ENCODE data around the gene LAYN.

Gene LAYN

DNA sequence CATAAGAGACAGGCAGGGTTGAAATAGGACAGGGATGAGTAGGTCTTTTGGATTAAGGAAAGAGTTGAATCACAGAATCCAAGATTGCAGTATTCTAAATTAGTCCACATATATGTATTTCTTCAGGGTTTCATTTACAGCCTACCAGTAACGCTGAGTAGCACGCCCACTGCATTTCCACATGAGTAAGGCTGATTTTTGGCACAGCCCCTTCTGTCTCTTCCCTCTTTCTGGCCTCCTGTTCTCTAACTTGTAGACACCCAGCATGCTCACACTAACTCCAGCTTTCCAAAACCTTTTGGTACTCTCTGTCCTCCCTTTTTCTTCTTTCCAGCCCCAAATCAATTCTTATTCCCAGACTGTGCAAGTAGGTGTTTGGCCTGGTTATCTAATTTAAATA is 58.0 kb downstream of the LAYN start:
- no peak for DNase-seq

DNA sequence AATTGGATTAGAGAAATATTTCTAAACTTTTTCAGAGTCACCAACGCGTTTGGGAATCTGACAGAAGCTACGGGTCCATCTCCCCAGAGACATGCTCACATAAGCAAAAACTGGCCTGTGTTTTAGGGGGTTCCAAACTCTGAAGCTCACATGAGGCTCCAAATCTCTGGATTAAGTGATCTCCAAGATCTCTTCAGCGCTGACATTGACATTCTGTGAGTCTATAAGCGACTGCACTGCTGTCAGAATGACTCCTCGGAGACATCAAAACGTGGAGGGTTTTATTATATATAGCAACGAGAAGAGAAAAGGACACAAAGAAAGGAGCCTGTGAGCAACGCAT is 61.1 kb downstream of the LAYN start:
- no peak for DNase-seq

DNA sequence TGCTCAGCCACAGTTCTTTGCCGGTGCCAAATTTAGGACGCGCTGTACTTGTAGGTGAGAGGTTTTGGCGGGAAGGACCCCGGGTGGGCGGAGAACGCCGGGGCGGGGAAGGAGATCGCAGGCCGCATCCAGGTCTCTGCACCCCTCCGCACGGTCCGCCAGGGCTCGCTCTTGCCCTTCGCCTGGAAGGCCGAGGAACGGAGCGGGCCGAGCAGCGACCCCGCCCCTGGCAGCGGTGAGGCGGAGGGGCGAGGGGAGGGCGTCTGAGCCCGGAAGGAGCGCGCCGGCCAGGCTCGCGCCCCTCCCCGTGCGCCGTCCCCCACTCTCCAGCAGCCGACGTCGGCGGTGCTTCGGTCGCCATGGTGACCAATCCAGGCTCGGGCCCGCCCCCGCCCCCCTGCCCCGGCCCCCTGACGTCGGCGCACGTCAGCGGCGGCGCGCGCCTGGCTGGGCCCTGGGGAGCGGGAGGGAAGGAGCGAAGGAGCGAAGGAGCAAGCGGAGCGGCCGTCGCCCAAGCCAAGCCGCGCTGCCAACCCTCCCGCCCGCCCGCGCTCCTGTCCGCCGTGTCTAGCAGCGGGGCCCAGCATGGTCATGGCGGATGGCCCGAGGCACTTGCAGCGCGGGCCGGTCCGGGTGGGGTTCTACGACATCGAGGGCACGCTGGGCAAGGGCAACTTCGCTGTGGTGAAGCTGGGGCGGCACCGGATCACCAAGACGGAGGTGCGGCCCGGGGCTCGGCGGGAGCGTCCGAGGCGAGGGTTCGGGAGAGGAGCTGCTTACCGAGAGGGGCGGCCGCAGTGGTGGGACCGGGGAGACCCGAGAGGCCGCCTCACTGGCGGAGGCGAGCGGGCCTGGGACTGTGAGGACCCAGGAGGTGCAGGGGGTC is 61.7 kb downstream of the LAYN start, which contains the start of gene SIK2:
Gene SIK2 (plus strand): TSS at position 471 of the 886 bp plus-strand sequence. CDS start 115 bp downstream, at position 586.
- peak; percentile 95 for DNase-seq

DNA sequence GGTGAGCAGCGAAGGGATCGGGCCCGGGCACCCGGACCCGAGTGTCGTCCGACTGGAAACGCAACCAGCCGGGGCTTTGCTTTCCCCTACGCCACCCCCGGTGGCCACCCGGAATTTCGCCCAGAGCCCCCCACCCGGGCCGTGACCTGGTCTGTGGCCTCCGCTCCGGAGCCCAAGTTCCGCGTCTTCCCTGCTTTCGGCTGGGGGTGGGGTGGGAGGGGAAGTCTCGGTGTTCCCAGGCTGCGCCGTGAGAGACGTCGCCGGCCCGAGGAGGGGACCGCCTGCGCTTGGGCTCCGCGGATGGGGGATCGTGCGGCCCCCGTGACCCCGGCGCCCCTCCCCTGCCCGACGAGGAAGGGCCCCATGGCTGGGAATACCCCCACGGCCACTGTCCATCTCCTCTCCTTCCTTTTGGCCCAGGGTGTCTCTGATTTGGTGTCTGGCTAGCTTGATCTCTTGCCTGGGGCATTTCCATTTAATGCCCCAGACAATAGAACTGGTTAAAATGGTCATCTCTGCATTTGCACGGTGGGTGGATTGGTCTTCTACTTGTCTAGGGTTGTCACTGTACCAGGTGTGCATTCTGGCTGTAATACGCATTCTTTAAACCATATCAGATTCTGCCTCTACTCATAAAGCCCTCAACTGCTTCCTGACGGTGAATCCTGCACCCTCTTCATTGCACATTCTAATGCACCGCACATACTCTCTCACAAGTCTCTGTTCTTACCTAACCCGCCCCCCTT is 62.5 kb downstream of the LAYN start:
- peak; percentile 23 for DNase-seq

DNA sequence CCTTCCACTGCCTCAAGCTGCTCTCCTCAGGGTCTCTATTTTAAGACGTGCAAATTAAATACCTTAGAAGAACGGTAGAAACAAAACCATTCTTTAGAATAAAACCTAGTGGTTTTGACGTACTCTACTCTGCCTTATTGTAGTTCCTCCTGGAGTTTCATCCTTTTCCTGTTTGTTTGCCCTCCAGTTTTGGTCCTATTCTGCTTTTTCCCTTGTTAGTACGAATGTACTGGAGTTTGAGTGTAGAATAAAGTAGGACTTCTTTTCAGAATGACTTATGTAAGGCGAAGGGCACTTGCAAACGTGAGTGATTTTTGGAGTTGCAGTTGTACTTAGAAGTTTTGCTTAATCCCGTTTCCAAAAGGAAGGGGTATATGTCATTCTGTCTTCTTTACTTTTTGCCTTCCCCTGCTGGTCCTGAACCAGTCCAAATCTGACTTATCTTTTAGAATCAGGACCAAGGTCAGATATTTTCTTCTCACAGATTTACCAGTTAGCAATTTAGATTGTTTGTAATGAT is 63.2 kb downstream of the LAYN start:
- no peak for DNase-seq

DNA sequence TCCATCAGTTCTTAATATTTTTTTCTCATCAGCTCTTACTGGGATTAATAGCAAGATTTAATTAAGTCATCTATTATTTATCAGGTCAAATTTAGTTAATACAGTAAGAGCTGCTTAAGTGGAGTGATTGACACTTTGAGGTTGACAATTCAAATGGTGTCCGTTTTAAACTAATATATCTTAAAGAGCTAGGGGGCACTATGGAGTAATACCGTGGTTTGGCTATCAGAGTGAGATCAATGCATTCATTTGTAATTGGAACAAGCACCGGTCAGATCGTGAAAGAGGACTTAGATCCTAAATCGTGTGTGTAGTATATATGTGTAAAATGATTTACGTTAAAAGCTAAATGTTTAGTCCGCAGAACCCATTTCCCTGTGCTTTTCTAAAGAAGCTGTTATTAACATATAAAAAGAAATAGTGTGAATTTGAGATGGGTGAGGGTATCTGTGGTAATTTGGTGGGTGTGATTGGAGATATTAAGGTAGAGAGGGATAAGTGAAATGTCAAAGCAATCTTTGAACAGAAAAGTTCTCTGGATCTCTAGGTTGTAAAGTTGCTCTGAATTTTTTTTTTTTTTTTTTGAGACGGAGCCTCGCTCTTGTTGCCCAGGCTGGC is 64.0 kb downstream of the LAYN start:
- DNase-seq, result no peak

DNA sequence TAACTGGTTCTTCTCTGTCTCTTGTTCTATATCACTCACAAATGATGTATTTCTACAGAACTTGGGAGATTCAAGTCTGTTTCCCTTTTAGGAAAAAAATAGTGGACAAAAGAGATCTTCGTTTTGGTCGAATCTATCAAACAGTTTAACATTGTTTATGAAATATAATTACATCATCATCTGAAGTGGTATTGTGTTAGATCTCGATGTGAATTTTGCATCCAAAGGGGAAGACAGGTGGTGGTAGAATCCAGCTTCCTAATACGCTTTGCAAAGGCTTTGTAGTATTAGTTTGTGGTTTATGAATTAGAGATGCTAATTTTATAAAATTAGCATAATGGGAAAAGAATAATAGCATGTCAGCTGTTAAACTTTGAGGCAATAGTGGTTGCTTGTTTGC is 65.2 kb downstream of the LAYN start:
- DNase-seq, result no peak

DNA sequence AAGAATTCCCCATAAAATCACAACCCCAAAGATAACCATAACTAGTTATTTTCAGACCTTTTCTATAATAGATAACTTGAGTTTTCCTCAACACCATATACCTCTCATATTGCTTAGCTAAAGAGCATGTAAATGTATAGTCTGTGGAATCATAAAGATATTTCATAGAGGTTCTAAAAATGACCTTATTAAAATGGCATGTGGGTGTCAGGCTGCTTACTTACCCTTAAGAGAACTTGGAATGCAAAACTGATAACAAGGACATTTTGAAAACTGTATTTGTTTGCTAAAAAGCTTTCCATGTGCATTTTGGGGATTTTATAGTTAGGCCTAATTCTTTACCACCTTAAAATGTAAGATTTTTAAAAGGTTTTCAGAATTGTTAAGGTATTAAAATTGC is 66.5 kb downstream of the LAYN start:
- no peak for DNase-seq

DNA sequence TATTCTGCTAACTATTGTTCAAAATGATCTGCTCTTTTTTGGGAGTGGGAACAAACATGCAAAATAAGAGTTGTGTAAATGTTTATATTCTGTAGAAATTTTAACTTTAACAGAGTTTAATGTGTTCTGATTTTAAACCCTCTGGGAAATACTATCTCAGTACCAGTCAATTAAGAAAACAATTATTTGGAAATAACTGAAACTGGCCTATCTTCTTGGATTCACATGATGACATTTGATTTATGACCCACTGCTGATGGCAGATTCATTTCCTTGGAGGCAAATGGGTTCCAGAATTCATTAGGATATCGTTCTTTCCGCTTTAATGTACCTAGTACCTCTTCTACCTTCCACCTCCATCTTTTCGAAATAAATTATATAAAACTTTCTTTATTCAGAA is 67.2 kb downstream of the LAYN start:
- DNase-seq, result no peak

Measured in CD4-positive, alpha-beta T cell treated with Interleukin-15 for 1 hour (primary cell).